Stimulated activated CD8-positive, alpha-beta memory T cell treated with anti-CD3 and anti-CD28 coated beads, Interleukin-12 subunit alpha, Interleukin-12 subunit beta, amount 100 ng/mL, for 24 hours (primary cell): Measurements from ENCODE around the gene RNF144A.

Experiments used
- DNase-seq: peaks from one replicate; pipeline ENCODE4 v3.0.0-alpha.2; 2020; ENCODE audit errors: extremely low read depth

RNF144A gene

DNA sequence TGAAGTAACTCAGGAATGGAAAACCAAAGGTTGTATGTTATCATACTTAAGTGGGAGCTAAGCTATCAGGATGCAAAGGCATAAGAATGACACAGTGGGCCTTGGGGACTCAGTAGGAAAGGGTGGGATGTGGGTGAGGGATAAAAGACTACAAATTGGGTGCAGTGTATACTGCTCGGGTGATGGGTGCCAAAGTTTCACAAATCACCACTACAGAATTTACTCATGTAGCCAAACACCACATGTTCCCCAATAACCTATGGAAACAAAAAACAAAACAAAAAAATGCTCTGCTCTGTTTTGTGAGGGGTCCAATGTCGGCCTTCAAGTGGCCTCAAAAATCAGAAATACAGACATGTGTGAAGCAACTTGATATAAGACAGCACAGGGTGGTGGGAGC lies 8.9 kb upstream of the RNF144A start:
- no peak for DNase-seq

- no peak for DNase-seq
Measured at GRCh38 chr2:6909431-6910385, 7.5 kb upstream of the RNF144A start.

DNA sequence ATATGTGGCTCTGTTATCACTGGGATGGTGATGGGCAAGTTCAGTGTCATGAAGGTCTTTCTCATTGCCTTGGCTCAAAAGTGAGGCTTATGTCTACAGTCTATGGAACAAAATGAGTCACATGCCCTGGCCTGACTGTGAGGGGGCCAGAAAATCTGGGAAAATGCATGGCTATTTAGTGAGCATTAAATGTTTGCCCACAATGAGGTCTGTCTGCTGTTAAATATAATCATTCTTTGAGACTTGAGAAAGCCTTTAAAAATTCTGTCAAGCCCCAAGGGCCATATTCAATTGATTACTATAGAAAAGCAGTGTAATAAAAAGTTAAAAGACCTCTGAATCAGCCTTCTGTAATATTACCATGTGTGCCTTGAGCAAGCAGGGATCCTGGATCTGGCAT lies 5.5 kb upstream of the RNF144A start:
- DNase-seq: no peak

GRCh38 chr2:6913415-6914157 lies 3.6 kb upstream of the RNF144A start:
- no peak for DNase-seq

- DNase-seq: no peak
Measured at GRCh38 chr2:6914828-6915227, 2.4 kb upstream of the RNF144A start.

DNA sequence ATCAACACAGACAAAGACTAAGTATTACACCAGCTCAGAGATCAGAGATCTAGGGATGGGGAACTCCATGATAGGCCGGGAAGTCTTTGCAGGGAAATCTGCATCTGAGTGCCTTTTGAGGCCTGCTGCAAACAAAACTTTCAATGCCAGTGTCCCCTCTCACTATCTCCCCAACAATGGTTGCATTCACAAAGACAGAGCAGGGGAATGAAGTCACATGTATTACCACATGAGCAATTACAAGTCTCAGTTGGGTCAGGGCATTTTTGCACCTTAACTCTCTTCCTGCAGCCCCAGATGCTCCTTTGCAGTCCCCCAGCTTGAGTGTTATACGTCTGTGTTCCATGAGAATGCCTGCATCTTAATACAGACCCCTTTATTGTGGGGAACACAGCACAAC lies 1.8 kb upstream of the RNF144A start:
- DNase-seq: no peak

DNA sequence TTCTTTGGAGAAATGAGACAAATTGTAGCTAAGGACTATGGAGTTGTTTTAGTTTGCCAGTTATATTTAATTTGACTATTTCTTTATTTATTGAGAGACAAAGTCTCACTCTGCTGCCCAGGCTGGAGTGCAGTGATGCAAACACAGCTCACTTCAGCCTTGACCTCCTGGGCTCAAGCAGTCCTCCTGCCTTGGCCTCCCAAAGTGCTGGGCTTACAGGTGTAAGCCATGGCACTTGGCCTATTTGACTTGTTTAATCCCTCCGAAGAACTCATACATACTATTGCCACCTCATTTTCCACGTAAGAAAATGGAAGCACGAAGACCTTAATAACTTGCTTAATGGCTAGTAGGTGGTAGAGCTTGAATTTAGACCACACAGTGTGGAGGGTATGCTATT lies 988 bp upstream of the RNF144A start:
- DNase-seq: no peak

- DNase-seq: no peak
Measured at GRCh38 chr2:6916736-6917070, 509 bp upstream of the RNF144A start.

DNA sequence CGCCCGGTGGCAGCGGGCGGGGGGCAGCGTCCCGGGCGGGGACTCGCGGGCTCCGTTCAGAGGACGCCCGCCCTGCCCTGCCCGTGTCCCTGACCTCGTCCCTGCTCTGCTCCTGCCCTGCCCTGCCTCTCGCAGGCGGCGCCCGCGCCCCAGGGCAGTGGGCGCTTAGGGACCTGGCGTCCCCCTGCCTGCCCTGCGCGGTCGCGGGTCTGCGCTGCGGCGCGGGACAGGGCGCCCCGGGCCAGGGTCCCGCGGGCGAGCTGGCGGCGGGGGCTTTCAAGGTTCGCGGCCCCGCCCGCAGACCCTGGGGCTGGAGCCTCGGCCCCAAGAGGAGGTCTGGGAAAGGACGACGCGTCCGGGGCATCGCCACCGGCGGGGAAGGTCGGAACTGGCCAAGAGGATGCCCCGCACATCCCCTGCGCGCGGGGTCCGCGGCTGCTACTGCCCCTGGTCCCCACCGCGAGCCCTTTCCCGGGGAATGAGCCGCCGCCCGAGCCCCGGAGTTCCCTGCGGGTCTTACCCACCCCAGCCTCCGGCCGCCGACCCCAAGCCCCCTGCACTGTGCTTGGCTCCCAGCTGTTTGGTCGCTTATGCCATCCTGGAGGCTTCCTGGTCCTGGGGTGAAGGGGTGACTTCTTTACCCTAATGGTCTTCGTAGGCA lies 679 bp downstream of the RNF144A start:
- DNase-seq: no peak

GRCh38 chr2:6919901-6920742 lies 2.9 kb downstream of the RNF144A start:
- DNase-seq: no peak

DNA sequence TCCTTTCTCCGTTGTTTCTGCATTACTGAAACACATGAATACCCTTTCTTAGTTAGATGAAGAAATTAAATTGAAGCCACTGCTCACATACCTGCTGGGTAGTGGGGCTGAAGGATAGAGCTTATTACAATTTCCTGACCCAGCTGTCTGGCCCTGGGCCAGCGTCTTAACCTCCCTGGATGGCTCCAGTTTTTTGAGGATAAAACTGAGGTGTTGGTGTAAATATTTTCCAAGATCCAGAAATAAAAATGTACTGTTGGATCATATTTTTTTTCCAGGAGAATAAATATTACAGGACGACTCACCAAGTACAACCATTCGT lies 3.5 kb downstream of the RNF144A start:
- no peak for DNase-seq

DNA sequence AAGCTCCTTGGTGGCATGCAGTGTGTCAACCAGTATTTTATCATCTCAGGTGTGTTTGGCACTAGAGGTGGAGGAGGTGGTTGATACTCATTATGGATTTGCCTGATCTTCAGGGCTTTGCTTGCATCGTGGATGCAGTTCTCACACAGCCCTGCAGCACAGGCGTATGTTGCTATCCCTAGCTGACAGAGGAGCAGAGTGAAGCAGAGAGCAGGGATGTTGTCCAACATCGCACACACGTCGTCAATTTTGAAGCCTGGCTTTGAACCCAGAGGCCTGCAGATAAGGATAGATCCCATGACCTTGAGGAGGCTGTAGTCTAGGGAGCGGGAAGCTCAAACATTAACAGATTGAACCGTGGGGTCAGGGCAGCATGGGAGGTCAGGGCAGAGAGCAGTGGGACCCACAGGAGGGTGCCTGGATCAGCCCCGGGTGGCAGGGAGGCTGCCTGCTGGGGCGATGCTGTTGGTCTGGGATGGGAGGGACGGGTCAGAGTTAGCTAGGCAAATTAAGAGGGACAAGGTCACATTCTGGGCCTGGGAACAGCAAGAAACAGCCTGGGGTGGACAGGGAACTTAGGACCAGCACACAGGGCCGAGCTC lies 4.2 kb downstream of the RNF144A start:
- DNase-seq: no peak

GRCh38 chr2:6922201-6922656 lies 5.0 kb downstream of the RNF144A start:
- no peak for DNase-seq

GRCh38 chr2:6923319-6923718 lies 6.1 kb downstream of the RNF144A start:
- no peak for DNase-seq

DNA sequence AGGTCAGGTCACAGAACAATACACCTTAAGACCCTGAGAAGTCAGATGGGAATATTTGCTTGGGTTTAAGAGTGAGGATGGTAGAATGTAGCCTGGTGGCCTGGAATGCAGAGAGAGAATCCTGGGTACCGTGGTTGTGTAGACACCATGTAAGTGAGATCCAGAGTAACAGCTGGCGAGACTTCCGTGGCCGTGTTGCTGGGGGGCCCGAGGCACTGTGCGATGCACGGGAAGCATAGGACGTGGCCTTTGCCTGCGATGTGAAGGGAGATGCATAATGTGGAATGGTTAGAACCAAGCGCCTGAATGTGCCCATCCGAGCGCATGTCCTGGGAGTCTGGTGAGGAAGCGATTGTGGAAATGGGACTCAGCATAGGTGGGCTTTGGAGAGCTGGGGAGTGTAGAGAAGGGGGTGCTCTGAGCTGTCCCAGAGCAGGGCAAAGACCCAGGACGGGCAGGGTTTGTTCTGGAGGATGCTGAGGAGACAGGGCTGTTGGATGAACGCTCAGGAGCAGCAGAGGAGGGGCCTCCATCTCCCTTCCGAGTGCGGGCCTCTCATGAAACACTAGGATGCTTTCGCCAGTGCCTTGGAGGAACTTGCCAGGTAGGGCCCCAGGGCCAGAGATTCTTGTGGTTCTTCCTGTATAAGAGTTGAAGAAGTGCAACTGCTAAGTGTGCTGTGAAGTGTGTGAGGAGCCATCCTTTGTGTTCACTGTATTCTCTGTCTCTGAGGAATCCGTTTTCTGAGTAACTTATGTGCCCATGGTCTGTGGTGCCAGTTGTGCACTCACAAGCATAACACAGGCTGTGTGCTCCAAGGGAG lies 7.1 kb downstream of the RNF144A start:
- no peak for DNase-seq

DNA sequence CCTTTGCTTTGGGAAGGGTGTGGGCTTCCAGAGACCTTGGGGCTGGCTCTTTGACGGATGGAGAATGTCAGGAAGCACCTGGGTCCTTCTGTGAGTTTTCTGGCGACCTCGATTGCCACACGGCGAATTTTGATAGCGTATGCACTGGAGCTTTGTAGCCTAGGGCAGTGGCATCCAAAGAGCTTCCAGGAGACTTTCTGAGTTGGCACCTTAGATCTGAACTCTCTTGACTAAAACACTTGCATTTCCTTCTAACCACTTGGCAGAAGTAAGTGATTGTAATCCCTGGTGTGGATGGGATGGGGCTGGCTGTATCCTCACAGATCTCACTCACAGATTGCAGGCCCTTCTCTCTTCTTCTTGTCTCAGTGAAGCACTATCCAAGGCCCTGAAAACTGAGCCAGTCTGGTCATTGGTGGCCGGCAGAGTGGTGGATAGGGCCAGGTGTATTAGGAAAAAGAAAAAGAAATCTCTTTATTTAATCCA lies 7.8 kb downstream of the RNF144A start:
- DNase-seq: no peak

GRCh38 chr2:6926071-6926732 lies 9.0 kb downstream of the RNF144A start:
- no peak for DNase-seq

DNA sequence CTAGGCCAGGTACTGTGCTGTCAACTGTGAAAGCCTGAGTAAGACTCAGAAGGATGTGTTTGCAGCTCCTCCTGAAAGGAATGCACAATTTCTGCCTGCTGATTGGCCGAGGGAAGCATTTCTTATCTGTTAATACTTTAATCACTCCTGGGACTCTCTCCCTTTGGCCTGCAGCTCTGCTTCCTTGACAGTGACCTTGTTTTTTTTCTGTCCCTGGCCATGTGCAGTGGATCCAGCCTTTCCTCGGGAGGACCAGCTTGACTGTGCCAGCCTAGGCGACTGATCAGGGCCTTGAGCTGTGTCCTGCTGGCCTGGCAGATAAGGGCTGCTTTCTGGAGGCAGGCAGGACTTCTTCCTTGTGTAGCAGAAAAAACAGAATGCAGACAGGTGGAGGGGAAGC lies 10.0 kb downstream of the RNF144A start:
- no peak for DNase-seq

GRCh38 chr2:6927753-6928152 lies 10.5 kb downstream of the RNF144A start:
- DNase-seq: no peak

- no peak for DNase-seq
Measured at GRCh38 chr2:6928452-6928851, 11.2 kb downstream of the RNF144A start.
